Activated CD4-positive, alpha-beta T cell treated with anti-CD3 and anti-CD28 coated beads, Interleukin-2, amount 50 U/mL, for 4 hours (primary cell): ENCODE results near the gene TOM1.

Experiments
- DNase-seq, 2 experiments: peaks; one replicate each; pipeline ENCODE4 v3.0.0-alpha.2; 2020

The TOM1 gene

DNA sequence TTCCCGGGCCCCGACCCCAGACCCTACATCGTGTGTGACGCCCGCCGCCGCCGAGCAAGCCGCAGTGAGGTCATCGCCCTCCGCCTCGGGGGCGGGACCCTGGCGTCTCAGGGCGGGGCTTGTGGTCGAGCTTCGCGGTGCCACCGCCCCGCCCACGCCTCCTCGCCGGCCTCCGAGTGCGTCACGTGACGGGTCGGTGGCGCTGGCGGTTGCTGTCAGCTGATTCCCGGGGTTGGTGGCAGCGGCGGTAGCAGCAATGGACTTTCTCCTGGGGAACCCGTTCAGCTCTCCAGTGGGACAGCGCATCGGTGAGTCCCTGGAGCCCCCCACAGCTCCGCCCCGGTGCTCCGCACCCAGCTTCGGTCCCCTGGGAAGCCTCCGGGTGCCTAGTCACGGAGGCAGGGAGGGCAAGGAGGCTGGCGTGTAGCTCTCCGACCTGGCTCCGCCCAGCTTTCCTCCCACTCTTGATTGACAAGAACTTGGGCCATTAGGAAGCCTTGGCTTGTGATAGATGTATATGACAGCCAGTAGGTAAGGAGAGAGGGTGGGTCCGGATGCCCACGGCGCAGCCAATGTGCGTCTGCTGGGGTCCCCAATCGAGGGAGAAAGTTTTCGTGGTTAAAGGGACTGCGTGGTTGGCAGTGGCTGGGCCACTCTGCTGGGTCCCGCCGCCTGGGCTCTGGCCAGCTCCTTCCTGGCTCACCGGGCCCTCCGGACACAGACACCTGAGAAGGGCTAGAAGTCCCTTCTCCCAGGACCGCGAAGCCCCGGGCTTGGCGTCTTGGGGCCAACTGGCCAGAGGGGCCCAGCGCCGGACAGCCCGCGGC lies at the start of gene TOM1:
TOM1 (plus strand) TSS at position 222 of the 827 bp plus-strand sequence; CDS start at position 257, 35 bp downstream.
- peak; percentile 97 for DNase-seq

DNA sequence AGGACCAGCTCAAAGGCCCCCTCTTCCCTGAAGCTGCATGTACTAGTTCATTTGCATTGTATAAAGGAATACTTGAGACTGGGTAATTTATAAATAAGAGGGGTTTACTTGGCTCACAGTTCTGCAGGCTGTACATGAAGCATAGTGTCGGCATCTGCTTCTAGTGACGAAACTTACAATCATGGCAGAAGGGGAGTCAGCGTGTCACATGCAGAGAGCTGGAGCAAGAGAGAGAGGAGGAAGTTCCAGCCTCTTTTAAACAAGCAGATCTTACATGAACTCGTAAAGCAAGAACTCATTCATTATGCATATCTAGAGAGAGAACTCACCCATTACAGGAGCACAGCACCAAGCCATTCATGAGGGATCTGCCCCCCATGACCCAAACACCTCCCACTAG lies 49.5 kb upstream of the TOM1 start:
- no peak for DNase-seq

DNA sequence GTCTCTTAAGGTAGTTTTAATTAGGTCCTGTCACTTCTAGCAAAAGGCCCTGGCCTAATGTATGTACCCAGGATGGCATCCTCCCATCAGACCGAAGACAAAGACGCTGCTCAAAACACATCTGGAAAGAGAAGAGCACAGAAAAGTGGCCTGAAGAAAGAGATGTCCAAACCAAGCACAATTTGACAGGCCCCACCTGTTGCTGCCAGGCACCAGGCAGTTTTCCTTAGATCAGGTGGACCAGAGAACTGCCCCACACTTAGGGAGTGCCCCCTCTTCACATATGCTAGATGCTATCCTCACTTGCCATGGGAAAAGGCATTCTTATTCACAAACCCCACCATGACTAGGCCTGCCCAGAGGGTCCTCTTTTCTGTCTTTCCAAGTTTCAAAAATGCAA lies 45.7 kb upstream of the TOM1 start:
- no peak for DNase-seq

DNA sequence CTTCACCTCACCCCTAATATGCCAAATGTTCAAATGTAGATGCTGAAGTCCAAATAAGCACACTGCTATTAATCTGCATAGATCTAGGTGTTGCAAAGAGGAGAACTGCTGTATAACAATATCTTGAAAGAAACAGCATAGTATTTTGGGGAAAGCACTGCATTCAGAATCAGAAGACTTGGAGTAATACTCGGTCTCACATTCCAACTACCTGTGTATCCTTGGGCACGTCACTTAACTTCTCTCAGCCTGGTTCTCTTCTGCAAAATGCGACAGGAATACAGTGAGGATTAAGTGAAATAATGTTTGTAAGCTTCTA lies 42.7 kb upstream of the TOM1 start:
- DNase-seq, result no peak

DNA sequence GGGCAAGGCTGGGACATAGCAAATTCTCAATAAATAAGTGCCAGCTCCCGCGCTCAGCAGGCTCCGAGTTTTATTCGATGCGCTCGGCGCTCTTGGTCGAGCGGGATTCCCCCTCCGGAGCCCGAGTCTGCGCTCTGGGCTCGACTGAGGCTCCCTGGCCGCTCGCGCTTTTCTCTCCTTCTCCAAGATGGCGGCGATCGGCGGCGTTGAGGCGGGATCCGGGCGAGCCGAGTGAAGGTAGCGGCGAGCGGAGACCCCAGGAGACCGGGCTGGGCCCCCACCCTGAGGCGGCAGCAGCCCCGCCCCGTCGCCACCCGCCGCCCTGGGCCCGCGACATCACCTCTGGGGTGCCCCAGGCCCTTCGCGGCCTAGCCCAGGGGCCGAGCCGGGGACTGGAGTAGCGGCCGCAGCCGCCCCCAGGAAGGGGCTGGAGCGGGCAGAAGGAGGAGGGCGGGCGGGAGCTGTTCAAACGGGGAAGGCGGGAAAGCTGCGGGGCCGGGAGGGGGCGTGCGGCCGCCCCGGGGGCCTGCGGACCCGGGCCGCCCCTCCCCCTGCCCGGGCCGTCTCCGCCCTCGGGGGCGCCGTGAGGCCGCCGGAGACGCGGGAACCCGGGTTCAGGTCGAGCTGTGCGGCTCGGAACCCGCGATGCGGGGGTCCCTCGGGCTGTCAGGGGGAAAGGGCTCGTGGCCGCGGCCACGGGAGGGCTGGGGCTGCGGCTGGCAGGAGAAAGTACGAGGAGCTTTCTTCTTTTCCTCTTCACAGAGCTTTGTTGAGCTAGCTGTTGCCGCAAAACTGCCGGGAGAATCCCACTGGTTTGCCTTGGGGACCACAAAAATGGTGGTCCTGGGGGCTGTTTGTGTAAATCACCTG lies 42.1 kb upstream of the TOM1 start, which contains the start of gene HMGXB4:
HMGXB4 (plus strand) TSS at position 173 of the 870 bp plus-strand sequence. CDS start 4,898 bp downstream, outside the sequence.
- DNase-seq, result peak; percentile 81 to 84

DNA sequence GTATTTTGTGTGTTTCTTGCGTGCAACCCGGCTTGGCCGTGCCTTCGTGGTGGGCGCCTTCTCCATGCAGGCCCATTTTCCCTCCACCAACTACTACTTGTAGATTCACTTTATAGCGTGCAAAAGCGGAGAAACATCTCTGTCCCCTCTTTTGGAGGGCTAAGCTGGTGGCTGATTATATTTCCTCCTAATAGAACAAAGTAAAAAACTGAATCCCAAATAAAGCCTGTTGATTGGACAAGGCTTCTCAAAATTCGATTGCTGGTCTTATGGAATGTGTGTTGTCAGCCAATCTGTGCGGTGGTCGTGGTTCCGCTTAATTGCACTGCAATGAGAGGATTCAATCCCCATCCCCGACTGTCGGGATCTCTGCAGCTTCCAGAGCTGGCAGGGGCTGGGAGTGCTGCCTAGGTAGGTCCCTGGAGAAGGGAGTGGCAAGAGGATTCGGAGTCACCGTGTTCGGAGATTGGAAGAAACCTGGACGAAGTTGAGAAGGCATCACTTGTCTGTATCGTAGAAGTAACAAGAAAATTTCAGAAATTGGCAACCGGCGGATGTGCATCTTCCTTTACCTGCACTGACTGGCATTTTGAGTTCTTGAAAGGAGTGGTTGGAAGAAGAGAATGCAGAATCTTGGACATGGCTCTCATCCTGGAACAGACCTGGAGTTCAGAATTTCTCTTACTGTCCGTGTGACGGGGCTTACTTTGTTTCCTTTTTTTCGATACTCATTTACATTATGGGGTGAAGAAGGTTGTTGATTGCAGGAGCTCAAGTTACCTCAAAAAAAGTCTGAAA lies 41.3 kb upstream of the TOM1 start:
- no peak for DNase-seq

DNA sequence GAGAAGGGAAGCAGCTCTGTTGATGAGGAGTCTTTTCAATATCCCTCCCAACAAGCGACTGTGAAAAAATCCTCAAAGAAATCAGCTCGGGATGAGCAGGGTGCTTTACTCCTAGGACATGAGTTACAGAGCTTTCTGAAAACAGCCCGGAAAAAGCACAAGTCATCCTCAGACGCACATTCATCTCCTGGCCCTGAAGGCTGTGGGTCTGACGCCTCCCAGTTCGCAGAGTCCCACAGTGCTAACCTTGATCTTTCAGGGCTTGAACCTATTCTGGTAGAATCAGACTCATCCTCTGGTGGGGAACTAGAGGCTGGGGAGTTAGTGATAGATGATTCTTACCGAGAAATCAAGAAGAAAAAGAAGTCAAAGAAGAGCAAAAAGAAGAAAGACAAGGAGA lies 34.7 kb upstream of the TOM1 start:
- no peak for DNase-seq

- no peak for DNase-seq
Observed at GRCh38 chr22:35266277-35266676, 33.4 kb upstream of the TOM1 start.

- no peak for DNase-seq
Observed at GRCh38 chr22:35269630-35270029, 30.1 kb upstream of the TOM1 start.

DNA sequence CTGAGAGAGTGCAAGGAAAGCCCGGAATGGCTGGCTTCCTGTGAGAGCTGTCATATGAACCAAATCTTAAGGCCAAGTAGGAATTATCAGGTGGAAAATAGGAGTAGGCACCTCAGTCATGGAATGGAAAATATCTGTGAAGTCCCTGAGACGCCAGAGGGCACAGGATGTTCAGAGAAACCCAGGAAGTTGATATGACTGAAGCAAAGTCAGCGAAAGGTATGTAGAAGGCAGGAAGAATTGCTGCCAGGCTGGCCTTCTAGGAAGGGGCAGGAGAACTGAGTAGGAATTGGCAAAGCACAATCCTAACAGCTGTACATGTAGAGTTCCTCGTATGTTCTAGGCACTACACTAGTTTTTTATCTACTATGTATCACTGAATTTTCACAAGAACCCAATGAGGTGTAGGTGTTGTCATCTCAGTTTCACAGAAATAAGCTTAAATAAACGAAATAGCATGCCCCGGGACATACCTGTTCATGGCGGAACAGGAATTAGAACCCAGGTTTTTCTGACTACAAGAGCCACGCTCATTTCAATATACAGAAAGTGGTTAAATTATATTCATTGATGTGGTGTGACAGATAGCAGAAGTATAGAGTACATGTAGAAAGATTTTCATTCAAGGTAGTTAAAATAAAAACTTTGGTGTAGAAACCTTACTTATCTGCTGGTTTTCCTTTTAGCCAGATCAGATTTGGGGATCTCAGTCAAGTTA lies 25.4 kb upstream of the TOM1 start:
- no peak for DNase-seq

DNA sequence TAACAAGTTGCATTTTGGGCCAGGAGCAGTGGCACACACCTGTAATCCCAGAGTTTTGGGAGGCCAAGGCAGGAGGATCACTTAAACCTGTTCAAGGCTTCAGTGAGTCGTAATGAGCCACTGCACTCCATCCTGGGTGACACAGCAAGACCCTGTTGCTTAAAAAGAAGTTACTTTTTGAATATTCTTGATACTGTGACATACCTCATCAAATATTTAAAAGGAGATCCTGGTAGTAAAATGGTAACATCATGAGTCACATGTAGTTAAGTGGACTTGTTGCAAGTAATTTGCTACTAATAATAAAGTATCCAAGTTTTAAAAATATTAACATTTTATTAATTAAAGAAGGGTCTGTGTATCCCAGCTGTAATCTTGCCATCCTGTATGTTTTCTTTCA lies 24.1 kb upstream of the TOM1 start:
- DNase-seq, result no peak

- DNase-seq, result no peak
Observed at GRCh38 chr22:35276019-35276418, 23.7 kb upstream of the TOM1 start.

- no peak for DNase-seq
Observed at GRCh38 chr22:35288116-35288515, 11.6 kb upstream of the TOM1 start.

GRCh38 chr22:35292786-35293185 lies 6.9 kb upstream of the TOM1 start:
- no peak for DNase-seq

DNA sequence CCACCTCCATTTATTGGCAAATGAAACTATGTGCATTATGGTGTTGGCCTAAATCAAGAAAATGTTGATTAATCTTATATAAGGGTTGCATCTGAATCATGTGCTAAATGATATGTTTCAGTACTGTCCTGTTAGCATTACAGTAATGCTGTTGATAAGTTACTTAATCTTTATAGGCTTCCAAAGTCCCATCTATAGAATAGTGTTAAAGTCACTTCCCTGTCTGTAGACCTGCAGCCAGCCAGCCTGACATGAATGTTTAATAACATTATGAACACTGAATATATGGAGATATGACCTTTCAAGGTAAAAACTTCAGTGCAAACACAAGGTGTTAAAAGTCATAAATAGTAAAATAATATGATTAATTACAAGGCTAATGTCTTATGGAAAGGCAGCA lies 3.6 kb upstream of the TOM1 start:
- DNase-seq, result no peak

- peak; percentile 23 to 35 for DNase-seq
Observed at GRCh38 chr22:35299217-35299672, 449 bp upstream of the TOM1 start.

DNA sequence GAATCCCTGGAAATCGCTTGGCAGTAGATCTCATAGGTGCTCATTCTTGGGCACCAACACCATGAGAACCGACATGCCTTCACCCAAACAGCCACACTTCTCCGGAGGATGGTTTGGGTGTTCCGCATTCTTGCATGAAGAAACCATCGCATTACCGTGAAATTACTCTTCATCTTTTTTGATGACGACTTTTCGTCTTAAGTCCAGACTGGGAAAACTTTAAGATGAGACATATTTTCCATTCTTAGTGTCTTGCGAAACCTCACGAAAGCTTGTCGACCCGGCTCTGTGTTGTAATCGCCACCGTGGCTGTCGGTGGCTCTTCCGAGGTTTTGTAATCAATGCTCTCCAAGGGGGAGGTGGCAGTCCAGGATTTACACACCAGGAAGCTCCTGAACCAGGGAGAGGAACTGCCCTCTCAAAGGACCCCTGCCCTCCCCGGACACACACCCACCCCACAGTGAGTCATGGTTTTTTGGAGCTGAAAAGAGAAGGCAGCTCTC lies 1.7 kb downstream of the TOM1 start:
- DNase-seq, result no peak

DNA sequence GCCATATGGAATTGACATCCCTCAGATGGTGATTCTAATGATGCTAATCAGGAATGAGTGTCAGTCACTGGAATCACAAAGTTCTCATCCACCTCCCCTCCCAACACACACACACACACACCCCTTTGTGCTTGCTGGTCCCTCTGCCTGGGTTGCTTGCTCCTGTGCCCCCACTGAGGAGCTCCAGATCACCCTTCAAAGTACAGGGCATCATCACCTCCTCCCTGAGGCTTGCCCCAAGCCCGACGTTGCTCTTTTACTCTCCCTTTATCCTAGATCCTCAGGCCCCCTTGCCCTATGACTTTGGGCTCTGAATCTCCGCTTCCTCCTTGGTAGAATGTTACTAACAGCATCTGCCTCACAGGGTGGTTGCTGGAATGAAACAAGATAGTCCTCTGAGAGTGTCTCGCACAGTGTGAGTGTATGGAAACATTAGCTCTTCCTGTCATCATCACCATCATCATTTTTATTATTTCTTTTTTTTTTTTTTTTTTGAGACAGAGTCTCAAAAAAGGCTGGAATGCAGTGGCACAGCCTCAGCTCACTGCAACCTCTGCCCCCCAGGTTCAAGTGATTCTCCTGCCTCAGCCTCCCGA lies 3.4 kb downstream of the TOM1 start:
- DNase-seq, result no peak

- no peak for DNase-seq
Observed at GRCh38 chr22:35305525-35306070, 5.9 kb downstream of the TOM1 start.

DNA sequence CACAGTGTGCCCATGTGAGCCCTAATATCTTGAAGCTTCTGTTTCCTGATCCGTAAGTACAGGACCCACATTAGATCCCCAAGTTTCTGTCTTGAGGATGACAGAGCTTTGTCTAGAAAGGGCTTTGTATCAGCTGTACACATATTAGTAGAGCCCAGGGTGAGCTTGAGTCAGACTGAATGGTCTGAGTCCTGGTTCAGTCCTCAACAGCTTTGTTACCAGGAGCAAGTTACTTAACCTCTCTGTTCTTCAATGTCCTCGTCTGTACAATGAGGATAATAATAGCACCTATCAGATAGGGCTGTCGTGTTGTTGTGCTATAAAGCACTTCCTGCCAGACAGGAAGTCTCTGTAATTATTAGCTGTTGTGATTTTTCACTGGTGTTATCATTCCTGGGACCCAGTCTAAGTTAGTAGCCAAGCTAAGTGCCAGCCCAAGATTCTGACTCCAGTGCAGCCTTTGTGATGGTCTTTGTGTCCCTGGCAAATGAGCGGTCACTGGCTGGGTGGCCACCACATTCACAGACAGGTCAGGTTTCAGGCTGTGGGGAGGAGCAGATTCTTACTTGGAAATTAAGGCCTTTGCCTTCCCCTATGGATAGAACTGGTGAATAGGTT lies 6.8 kb downstream of the TOM1 start:
- DNase-seq, result no peak

GRCh38 chr22:35307372-35307771 lies 7.7 kb downstream of the TOM1 start:
- DNase-seq, result no peak
